Nephron progenitor cell (in vitro differentiated cells): ENCODE measurements around the gene BRSK1.
A peak's percentile ranks its signal among the peaks of the same experiment; 100 is the strongest.

Experiments
- DNase-seq: peaks from one replicate; pipeline ENCODE4 v3.0.0; 2021
- H3K27ac Mint-ChIP-seq: 2 replicates; pipeline ENCODE4 v1.8.0; 2021; ENCODE audit warnings: mild to moderate bottlenecking, moderate library complexity, mixed read lengths
- H3K27me3 Mint-ChIP-seq: 2 replicates; pipeline ENCODE4 v1.8.0; 2021; ENCODE audit warnings: mild to moderate bottlenecking, low read depth, mixed read lengths; ENCODE audit not compliant: poor library complexity
- H3K36me3 Mint-ChIP-seq: 2 replicates; pipeline ENCODE4 v1.8.0; 2021; ENCODE audit warnings: low read depth, mixed read lengths
- H3K4me1 Mint-ChIP-seq: 2 replicates; pipeline ENCODE4 v1.8.0; 2021; ENCODE audit warnings: mixed read lengths
- H3K4me3 Mint-ChIP-seq: 2 replicates; pipeline ENCODE4 v1.8.0; 2021; ENCODE audit warnings: mild to moderate bottlenecking, moderate library complexity, mixed read lengths
- H3K9me3 Mint-ChIP-seq: 2 replicates; pipeline ENCODE4 v1.8.0; 2021; ENCODE audit warnings: mild to moderate bottlenecking, moderate library complexity, mixed read lengths
- TF ChIP-seq, protein P1 (sequence below): fragments of 200-600 bp; sonication (generic); IDR thresholded peaks from 2 replicates; pipeline ENCODE4 v1.5.0; 2021; ENCODE audit warnings: antibody characterized with exemption

The BRSK1 gene

DNA sequence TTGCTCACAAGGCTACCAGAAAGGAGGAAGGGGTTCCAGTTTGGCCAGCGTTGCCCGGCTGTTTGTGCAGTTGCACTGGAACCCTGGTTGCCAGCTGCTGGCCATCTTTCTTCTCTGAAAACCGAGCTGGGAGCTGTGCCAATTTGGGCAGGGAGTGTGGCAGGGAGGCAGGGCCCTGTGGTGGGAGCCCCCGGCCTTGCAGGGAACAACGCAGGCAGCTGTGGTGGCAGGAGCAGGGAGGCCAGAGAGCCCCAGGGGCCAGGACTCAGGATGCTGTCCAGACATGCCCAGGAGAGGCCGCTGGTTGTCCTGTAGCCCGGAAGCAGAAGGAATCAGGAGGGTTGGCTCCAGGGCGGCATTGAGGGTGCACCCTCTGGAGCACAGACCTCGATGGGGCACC lies 60.6 kb downstream of the BRSK1 start:
- peaks cover 44% of the 10 kb centered on the region for H3K4me1 Mint-ChIP-seq
- TF ChIP-seq, protein P1, sequence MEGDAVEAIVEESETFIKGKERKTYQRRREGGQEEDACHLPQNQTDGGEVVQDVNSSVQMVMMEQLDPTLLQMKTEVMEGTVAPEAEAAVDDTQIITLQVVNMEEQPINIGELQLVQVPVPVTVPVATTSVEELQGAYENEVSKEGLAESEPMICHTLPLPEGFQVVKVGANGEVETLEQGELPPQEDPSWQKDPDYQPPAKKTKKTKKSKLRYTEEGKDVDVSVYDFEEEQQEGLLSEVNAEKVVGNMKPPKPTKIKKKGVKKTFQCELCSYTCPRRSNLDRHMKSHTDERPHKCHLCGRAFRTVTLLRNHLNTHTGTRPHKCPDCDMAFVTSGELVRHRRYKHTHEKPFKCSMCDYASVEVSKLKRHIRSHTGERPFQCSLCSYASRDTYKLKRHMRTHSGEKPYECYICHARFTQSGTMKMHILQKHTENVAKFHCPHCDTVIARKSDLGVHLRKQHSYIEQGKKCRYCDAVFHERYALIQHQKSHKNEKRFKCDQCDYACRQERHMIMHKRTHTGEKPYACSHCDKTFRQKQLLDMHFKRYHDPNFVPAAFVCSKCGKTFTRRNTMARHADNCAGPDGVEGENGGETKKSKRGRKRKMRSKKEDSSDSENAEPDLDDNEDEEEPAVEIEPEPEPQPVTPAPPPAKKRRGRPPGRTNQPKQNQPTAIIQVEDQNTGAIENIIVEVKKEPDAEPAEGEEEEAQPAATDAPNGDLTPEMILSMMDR: no peak
- H3K4me3 Mint-ChIP-seq: no peak overlapping the region
- DNase-seq: no peak
- no peak overlapping the region for H3K27ac Mint-ChIP-seq
- peaks cover 29% of the 10 kb centered on the region for H3K36me3 Mint-ChIP-seq
- H3K27me3 Mint-ChIP-seq: no peaks in the 10 kb centered on the region
- no peaks in the 10 kb centered on the region for H3K9me3 Mint-ChIP-seq

DNA sequence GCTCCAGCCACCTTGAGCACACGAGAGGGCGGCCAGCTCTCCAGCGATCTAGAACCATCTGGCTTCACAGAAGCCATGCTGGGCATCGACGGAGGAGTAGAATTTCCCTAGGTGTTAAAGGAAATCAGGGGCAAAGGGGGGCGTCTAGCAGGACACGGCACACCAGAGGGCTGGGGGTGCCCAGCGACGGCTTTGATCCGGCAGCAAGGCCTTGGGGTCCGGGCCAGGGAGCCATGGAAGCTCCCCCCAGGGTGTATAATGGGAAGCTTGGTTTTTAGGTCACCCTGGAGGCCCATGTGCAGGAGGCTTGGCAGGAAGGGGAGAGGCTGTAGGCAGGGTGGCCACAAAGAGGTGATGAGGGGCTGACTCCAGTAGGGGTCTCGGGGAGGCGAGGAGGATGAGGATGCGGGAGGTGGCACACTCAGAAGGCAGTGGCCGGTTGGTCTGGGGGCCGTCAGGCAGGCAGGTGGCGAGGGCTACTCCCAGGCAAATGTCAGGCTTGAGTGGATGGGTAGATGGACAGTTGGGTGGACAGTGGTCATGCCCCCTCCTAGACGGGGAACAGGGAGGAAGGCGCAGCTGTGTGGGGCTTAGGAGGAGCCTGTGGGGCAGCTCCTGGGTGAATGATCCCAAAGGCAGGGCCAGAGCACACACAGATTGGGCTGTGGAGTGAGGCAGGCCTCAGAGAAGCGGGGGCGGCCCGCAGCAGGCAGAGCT lies 61.5 kb downstream of the BRSK1 start:
- TF ChIP-seq, protein P1: no peak
- Mint-ChIP-seq H3K4me3 (no peak overlapping the region), H3K27ac (peak overlapping the region; percentile 34), H3K4me1 (peaks cover 46% of the 10 kb centered on the region), H3K9me3 (no peaks in the 10 kb centered on the region), H3K36me3 (peaks cover 29% of the 10 kb centered on the region), H3K27me3 (no peaks in the 10 kb centered on the region)
- DNase-seq: no peak

DNA sequence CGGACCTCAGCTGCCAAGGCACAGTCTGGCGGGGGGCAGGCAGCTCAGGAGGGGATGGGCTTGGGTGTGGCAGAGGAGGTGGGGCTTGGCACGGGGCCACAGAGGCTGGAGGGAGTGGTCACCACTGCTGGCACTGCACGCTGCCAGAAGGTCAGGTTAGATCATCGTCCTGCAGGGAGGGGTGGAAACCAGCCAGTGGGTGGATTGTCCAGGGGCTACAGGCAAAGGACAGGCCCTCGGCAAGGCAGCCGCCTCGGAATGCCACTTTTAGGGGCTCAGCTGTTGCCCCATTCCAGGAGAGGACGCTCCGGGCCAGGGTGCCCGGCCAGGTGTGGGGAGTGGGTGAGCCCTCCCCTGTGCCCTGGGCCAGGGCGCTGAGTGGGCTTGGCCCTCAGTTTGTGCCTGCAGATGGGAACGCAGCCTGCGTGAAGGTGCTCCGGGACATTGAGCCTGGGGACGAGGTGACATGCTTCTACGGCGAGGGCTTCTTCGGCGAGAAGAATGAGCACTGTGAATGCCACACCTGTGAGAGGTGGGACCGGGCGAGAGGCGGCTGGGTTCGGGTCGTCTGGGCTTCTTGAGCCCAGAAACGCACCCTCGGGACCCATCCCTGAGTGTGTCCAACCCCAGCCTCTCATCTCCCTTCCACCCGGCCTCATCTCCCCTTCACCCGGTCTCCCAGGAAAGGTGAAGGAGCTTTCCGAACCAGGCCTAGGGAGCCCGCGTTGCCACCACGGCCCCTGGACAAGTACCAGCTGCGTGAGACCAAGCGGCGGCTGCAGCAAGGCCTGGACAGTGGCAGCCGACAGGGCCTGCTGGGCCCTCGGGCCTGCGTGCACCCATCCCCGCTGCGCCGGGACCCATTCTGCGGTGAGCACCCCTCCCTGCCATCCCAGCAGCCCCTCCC lies 62.3 kb downstream of the BRSK1 start:
- H3K4me1 Mint-ChIP-seq: peaks cover 50% of the 10 kb centered on the region
- no peak overlapping the region for H3K4me3 Mint-ChIP-seq
- H3K27ac Mint-ChIP-seq: no peak overlapping the region
- H3K9me3 Mint-ChIP-seq: no peaks in the 10 kb centered on the region
- peaks cover 6% of the 10 kb centered on the region for H3K27me3 Mint-ChIP-seq
- TF ChIP-seq, protein P1: no peak
- peaks cover 29% of the 10 kb centered on the region for H3K36me3 Mint-ChIP-seq
- no peak for DNase-seq

DNA sequence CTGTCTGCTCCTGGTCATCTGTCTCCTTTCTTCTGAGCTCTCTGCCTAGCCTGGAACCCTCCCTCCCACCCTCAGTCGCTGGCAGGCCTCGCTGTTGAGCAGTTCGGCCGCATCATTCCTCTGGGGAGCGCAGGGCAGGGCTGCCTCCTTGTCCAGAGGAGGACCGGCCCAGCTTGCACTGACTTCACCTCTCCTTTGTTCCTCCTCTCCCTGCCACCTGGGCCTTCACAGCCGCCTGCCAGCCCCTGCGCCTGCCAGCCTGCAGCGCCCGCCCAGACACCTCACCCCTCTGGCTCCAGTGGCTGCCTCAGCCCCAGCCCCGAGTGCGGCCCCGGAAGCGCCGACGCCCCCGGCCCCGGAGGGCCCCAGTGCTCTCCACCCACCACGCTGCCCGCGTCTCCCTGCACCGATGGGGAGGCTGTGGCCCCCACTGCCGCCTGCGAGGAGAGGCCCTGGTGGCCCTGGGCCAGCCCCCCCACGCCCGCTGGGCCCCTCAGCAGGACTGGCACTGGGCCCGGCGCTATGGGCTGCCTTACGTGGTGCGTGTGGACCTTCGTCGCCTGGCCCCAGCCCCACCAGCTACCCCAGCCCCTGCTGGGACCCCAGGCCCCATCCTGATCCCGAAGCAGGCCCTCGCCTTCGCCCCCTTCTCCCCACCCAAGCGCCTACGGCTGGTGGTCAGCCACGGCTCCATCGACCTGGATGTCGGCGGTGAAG lies 63.1 kb downstream of the BRSK1 start:
- Mint-ChIP-seq H3K27me3 (peaks cover 14% of the 10 kb centered on the region), H3K9me3 (no peaks in the 10 kb centered on the region), H3K4me3 (no peak overlapping the region), H3K27ac (no peak overlapping the region), H3K36me3 (peaks cover 24% of the 10 kb centered on the region), H3K4me1 (peaks cover 51% of the 10 kb centered on the region)
- DNase-seq: no peak
- TF ChIP-seq, protein P1: no peak

DNA sequence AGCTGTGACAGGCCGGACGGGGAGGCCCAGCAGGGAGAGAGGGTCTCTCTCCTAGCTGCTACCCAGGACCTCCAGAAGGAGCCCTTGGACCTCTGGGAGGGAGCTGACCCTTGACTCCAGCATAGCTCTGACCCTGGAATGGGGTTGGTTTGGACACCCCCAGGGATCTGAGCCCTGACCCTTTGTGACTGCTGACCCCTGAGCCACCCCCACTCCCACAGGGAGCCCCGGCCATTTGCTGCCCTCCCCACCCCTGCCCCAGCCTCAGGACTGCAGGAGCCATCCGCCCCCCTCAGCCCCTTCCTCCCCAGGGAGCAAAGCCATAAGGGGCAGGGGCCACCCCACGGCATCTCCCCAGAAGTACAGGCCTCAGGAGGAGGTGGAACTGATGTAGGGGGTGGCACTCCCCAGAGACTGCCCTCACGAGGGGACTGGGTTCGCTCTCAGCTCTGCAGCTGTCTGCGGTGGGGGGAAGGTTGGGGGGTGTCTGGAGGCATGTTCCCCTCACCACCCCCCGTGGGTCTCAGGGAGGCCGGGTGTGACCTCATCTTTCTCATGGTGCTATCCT lies 63.7 kb downstream of the BRSK1 start:
- Mint-ChIP-seq H3K4me1 (peaks cover 56% of the 10 kb centered on the region), H3K4me3 (peak overlapping the region; percentile 53), H3K27me3 (peaks cover 20% of the 10 kb centered on the region), H3K36me3 (peaks cover 22% of the 10 kb centered on the region), H3K27ac (peak overlapping the region; percentile 93), H3K9me3 (no peaks in the 10 kb centered on the region)
- TF ChIP-seq, protein P1: no peak
- no peak for DNase-seq
